GM12878 (cell line): Measurements from ENCODE around the gene ADAM30. TPM values are rescaled to one million over a fixed set of nuclear protein-coding genes. Genes with fewer than 3 reads are reported as not detected.

Source experiments
- ATAC-seq: fragments of 200-7000 bp; cut with Tn5 transposase; 3 replicates; pipeline ENCODE4 v1.9.1; 2020; ENCODE audit warnings: mild to moderate bottlenecking, moderate library complexity
- BruUV-seq: library from RNA; stranded (reverse); fragments of 400-500 nt; replicated peaks from 2 replicates; lab custom pipeline; 2021; lab: Mats Ljungman, UMichigan
- CTCF ChIA-PET: fragments of 300-600 bp; sonication (Branson Sonifier 250); formaldehyde crosslinking; extraction: SDS; loops from one replicate; lab custom pipeline; 2021; ENCODE audit warnings: inconsistent platforms; lab: Yijun Ruan, JAX
- POLR2A ChIA-PET: fragments of 350-600 bp; formaldehyde crosslinking; extraction: SDS; loops from one replicate; lab custom pipeline; 2021; ENCODE audit warnings: inconsistent platforms; lab: Charles Lee
- RAD21 ChIA-PET: fragments of 300-600 bp; sonication (Branson Sonifier 250); formaldehyde crosslinking; loops from one replicate; lab custom pipeline; 2023; ENCODE audit warnings: antibody characterized with exemption; ENCODE audit not compliant: unreplicated experiment; lab: Charles Lee
- SMC1A ChIA-PET: fragments of 300-600 bp; sonication (Branson Sonifier 250); formaldehyde crosslinking; loops from one replicate; lab custom pipeline; 2023; ENCODE audit not compliant: unreplicated experiment, uncharacterized antibody; lab: Charles Lee
- DNase-seq: peaks from one replicate; pipeline ENCODE4 v3.0.0-alpha.2; 2011; ENCODE audit warnings: low read depth, low spot score
- FAIRE-seq: peaks from 3 replicates; lab custom pipeline; 2011; peaks lifted over from hg19 to GRCh38; lab: Jason Lieb, UNC
- H2AFZ ChIP-seq: 2 replicates; pipeline ENCODE4 v1.6.0; 2011; ENCODE audit warnings: low read depth, low read length, control low read depth; ENCODE audit not compliant: control insufficient read depth
- H3K27ac ChIP-seq: 2 replicates; pipeline ENCODE4 v1.5.1; 2011; ENCODE audit warnings: control low read depth; ENCODE audit not compliant: control insufficient read depth, insufficient read depth
- H3K27me3 ChIP-seq, 2 experiments: replicated peaks in 1 of 2; 2 replicates each; pipeline versions ENCODE4 v1.6.0 to v1.6.1; 2011; ENCODE audit warnings: low read length in 1 of 2; ENCODE audit not compliant: control insufficient read depth in 2 of 2, insufficient read depth in 2 of 2
- H3K36me3 ChIP-seq, 2 experiments: 2 replicates each; pipeline ENCODE4 v1.5.1; 2011; ENCODE audit warnings: low read length in 1 of 2; ENCODE audit not compliant: control insufficient read depth in 2 of 2, insufficient read depth in 2 of 2
- H3K4me1 ChIP-seq: 2 replicates; pipeline ENCODE4 v1.6.1; 2011; ENCODE audit warnings: mild to moderate bottlenecking, low read length, moderate library complexity, mixed read lengths; ENCODE audit not compliant: control insufficient read depth, insufficient read depth
- H3K4me2 ChIP-seq: 2 replicates; pipeline ENCODE4 v1.6.0; 2011; ENCODE audit warnings: control low read depth; ENCODE audit not compliant: control insufficient read depth, insufficient read depth
- H3K4me3 ChIP-seq: fragments of 200-600 bp; sonication (generic); 2 replicates; pipeline ENCODE4 v1.5.1; 2016
- H3K79me2 ChIP-seq: 2 replicates; pipeline ENCODE4 v1.6.0; 2011; ENCODE audit warnings: low read length; ENCODE audit not compliant: control insufficient read depth, insufficient read depth
- H3K9ac ChIP-seq: 2 replicates; pipeline ENCODE4 v1.8.0; 2011; ENCODE audit warnings: low read length, control low read depth, mixed read lengths; ENCODE audit not compliant: control insufficient read depth, insufficient read depth
- H3K9me3 ChIP-seq: replicated peaks from 3 replicates; pipeline ENCODE4 v1.5.1; 2011; ENCODE audit warnings: mild to moderate bottlenecking, low read length; ENCODE audit not compliant: control insufficient read depth, insufficient read depth
- H4K20me1 ChIP-seq: 2 replicates; pipeline ENCODE4 v1.6.0; 2011; ENCODE audit not compliant: control insufficient read depth, insufficient read depth
- BHLHE40 ChIP-seq, 2 experiments: fragments of 450-650 bp in 1 of 2; IDR thresholded peaks; 2 replicates each; pipeline ENCODE4 v1.6.1; 2011 to 2017; ENCODE audit warnings: low read depth in 2 of 2, borderline replicate concordance in 1 of 2, improper control_type of control experiment in 1 of 2, low read length in 1 of 2, mild to moderate bottlenecking in 1 of 2
- KDM1A ChIP-seq: fragments of 200-600 bp; sonication (generic); IDR thresholded peaks from 2 replicates; pipeline ENCODE4 v1.6.1; 2016; ENCODE audit warnings: borderline replicate concordance
- KLF5 ChIP-seq: fragments of 450-650 bp; IDR thresholded peaks from 2 replicates; pipeline ENCODE4 v1.6.1; 2014; ENCODE audit warnings: mild to moderate bottlenecking; ENCODE audit not compliant: partially characterized antibody
- PAX8 ChIP-seq: fragments of 450-650 bp; IDR thresholded peaks from 2 replicates; pipeline ENCODE4 v1.6.1; 2017; ENCODE audit warnings: mild to moderate bottlenecking, moderate library complexity
- PML ChIP-seq: IDR thresholded peaks from 2 replicates; pipeline ENCODE4 v1.6.1; 2012; ENCODE audit warnings: low read length, inconsistent platforms
- STAT1 ChIP-seq: fragments of 450-650 bp; conservative IDR thresholded peaks from 2 replicates; pipeline ENCODE4 v1.6.1; 2014; ENCODE audit warnings: antibody characterized with exemption, mild to moderate bottlenecking
- STAT3 ChIP-seq: IDR thresholded peaks from 2 replicates; pipeline ENCODE4 v1.6.1; 2011; ENCODE audit warnings: low read depth, low read length, improper control_type of control experiment
- TCF3 ChIP-seq: IDR thresholded peaks from 2 replicates; pipeline ENCODE4 v1.6.1; 2012; ENCODE audit warnings: low read depth, mild to moderate bottlenecking, low read length, borderline replicate concordance; ENCODE audit not compliant: insufficient read depth
- ZNF384 ChIP-seq: IDR thresholded peaks from 2 replicates; pipeline ENCODE4 v1.6.1; 2012; ENCODE audit warnings: low read depth, mild to moderate bottlenecking, low read length, improper control_type of control experiment, borderline replicate concordance
- WGBS: methylation state at CpG from one replicate; pipeline ENCODE4 v1.1.6; 2016; ENCODE audit warnings: low lambda C conversion rate; ENCODE audit not compliant: insufficient replicate concordance, insufficient coverage; ENCODE audit errors: missing lambda C conversion rate; 5-methylcytosine and 5-hydroxymethylcytosine counted together
- in situ Hi-C: fragments of 300-500 bp; cut with MboI; formaldehyde crosslinking; loops from 9 replicates; pipeline ENCODE4 v1.14.3; 2018; ENCODE audit warnings: mixed read lengths
- intact Hi-C: fragments of 100-400 bp; cut with micrococcal nuclease; formaldehyde crosslinking; loops from one replicate; pipeline ENCODE4 v1.14.2; 2022; ENCODE audit not compliant: unreplicated experiment
- polyA plus RNA-seq, 11 experiments: library from polyadenylated mRNA; depleted of rRNA in 4 of 11; unstranded in 6 of 11; stranded (reverse) in 5 of 11; fragments of >200 nt; fragmentation: Nextera tagmentation in 4 of 11; fragmentation: Illumina TruSeq in 1 of 11; extraction: Ambion mirVana in 4 of 11; extraction: Trizol in 1 of 11; gene quantifications; 1 replicate in 1 of 11; 2 replicates in 10 of 11; pipeline versions ENCODE4 v1.2.1 to v1.2.3, GENCODE V29; 2011 to 2016; ENCODE audit warnings: inconsistent platforms in 2 of 11, missing spikeins in 2 of 11, low read depth in 1 of 11
- total RNA-seq, 4 experiments: library from RNA; depleted of rRNA in 3 of 4; stranded (reverse); fragments of >200 nt in 3 of 4; fragmentation: Illumina TruSeq in 1 of 4; extraction: Trizol in 1 of 4; gene quantifications; 2 replicates each; pipeline versions ENCODE4 v1.2.1 to v1.2.3, GENCODE V29; 2013 to 2021
- TF ChIP-seq, protein P1 (sequence below): fragments of 450-650 bp; conservative IDR thresholded peaks from 2 replicates; pipeline ENCODE4 v1.6.1; 2017; ENCODE audit warnings: mild to moderate bottlenecking, moderate library complexity
- TF ChIP-seq, protein P2 (sequence below): fragments of 450-650 bp; IDR thresholded peaks from 2 replicates; pipeline ENCODE4 v1.6.1; 2018; ENCODE audit warnings: mild to moderate bottlenecking, low read depth, moderate library complexity; ENCODE audit not compliant: partially characterized antibody

The ADAM30 gene
- total and polyA plus RNA-seq, 10 of the 15 experiments (the other 5 are each of a cell fraction or from before 2014, with no cell fraction given): not detected

DNA sequence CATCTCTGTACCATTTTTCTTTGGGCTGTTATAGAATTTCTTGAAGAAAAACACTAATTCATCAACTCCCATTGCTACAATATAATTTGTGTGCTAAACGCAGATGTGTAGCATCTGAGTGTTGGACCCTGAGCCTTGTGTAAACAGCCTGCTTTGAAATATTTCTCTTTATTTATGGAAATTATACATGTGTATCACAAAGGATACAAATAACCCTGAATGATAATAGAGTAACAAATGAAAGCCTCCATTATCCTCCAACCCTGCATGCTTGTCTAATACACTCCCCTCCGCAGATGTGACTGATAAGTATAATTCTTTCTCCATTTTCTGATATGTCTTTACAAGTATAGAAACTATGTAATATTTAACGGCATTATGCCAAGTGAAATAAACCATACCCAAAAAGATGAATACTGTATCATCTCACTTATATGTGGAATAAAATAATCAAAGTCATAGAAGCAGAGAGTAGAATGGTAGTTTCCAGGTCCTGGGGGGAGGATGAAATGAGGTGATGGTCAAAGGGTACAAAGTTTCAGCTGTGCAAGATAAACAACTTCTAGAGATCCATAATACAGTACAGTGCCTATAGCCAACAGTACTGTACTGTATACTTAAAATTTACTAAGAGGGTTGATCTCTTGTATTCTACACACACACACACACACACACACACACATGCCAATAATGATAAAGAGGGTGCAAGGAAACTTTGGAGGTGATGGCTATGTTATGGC lies 2.8 kb upstream of the ADAM30 start:
- intact Hi-C loops (no loop called here), in situ Hi-C loops (no loop called here)
- ChIA-PET POLR2A (no interaction called here), CTCF (no interaction called here), RAD21 (no interaction called here), SMC1A (no interaction called here)
- H3K79me2 ChIP-seq: no peaks in the 10 kb centered on the region
- DNase-seq (no peak), FAIRE-seq (no peak), ATAC-seq (no peak)
- no peaks in the 10 kb centered on the region for H3K36me3 ChIP-seq
- H3K9me3 ChIP-seq: no peaks in the 10 kb centered on the region
- H3K27me3 ChIP-seq: peaks cover 0 to 3% of the 10 kb centered on the region in 2 experiments; a peak in 3 of 4 replicates
- no peaks in the 10 kb centered on the region for H3K4me1 ChIP-seq
- no peak overlapping the region for H3K4me3 ChIP-seq
- H2AFZ ChIP-seq: no peak overlapping the region
- no peak for TF ChIP-seq TCF3
- no peak for TF ChIP-seq BHLHE40 (IDR thresholded peaks at IDR 0.05; ENCODE audit: borderline replicate concordance in 1 of 2, low read depth in 2 of 2, low read length in 1 of 2)
- TF ChIP-seq, protein P1, sequence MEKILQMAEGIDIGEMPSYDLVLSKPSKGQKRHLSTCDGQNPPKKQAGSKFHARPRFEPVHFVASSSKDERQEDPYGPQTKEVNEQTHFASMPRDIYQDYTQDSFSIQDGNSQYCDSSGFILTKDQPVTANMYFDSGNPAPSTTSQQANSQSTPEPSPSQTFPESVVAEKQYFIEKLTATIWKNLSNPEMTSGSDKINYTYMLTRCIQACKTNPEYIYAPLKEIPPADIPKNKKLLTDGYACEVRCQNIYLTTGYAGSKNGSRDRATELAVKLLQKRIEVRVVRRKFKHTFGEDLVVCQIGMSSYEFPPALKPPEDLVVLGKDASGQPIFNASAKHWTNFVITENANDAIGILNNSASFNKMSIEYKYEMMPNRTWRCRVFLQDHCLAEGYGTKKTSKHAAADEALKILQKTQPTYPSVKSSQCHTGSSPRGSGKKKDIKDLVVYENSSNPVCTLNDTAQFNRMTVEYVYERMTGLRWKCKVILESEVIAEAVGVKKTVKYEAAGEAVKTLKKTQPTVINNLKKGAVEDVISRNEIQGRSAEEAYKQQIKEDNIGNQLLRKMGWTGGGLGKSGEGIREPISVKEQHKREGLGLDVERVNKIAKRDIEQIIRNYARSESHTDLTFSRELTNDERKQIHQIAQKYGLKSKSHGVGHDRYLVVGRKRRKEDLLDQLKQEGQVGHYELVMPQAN: no peak
- no peak for TF ChIP-seq PAX8
- no peak for TF ChIP-seq PML
- TF ChIP-seq KLF5: no peak
- no peak for TF ChIP-seq STAT3
- no peak for TF ChIP-seq ZNF384
- TF ChIP-seq, protein P2, sequence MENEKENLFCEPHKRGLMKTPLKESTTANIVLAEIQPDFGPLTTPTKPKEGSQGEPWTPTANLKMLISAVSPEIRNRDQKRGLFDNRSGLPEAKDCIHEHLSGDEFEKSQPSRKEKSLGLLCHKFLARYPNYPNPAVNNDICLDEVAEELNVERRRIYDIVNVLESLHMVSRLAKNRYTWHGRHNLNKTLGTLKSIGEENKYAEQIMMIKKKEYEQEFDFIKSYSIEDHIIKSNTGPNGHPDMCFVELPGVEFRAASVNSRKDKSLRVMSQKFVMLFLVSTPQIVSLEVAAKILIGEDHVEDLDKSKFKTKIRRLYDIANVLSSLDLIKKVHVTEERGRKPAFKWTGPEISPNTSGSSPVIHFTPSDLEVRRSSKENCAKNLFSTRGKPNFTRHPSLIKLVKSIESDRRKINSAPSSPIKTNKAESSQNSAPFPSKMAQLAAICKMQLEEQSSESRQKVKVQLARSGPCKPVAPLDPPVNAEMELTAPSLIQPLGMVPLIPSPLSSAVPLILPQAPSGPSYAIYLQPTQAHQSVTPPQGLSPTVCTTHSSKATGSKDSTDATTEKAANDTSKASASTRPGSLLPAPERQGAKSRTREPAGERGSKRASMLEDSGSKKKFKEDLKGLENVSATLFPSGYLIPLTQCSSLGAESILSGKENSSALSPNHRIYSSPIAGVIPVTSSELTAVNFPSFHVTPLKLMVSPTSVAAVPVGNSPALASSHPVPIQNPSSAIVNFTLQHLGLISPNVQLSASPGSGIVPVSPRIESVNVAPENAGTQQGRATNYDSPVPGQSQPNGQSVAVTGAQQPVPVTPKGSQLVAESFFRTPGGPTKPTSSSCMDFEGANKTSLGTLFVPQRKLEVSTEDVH: no peak
- TF ChIP-seq KDM1A: no peak
- no peak for TF ChIP-seq STAT1
- TF ChIP-seq, all 136 proteins: peak for 0
- BruUV-seq: no TSS peak
- Histone ChIP-seq H3K27ac (no peak overlapping the region), H3K4me2 (no peak overlapping the region), H4K20me1 (no peaks in the 10 kb centered on the region), H3K9ac (no peak overlapping the region)
- WGBS: 76% methylated on average over 3 of the region's 3 CpGs
